ENCODE data around the gene PCNX1. TPM values are rescaled to one million over a fixed set of nuclear protein-coding genes. Genes with fewer than 3 reads are reported as not detected.

Gene PCNX1
- total RNA-seq, 1 donor from 2014 or later = 46.5 TPM

DNA sequence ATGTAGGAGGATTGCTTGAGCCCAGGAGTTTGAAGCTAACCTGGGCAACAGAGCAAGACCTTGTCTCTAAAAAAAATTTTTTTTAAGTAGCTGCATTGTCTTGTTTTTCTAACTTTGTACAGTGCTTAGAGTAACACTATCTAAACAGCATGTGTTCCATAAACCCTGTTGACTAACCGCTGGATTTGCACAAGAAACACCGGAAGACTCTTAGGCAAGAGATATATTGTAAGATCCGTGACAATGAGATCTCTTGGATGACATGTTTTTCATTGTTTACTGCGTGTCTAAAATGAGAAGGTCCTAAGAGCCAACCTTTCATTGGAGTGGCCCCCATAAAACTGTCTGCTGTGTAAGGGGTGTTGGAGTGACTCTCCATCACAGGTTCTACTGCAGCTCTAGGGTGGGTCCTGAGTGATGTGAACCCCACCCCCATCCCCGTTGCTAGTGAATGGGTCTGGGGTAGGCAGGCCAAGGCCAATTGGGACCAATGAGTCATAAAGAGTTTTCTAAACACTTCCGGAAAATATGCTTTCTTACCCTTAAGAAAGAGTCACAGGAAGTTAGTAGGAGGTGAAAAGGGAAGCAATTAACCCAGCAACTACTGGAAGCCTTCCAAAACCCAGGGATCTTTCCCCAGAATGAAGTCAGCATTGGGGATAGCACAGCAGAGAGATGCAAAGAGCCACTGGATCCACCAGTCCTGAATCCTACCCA, 24.3 kb upstream of the PCNX1 start:
- ATAC-seq (peak; percentile 78), DNase-seq (no peak)
- no peak for TF ChIP-seq CTCF (IDR thresholded peaks at IDR 0.05)
- Histone ChIP-seq H3K4me3 (no peak overlapping the region), H3K27me3 (no peaks in the 10 kb centered on the region), H3K27ac (peak overlapping the region; percentile 70), H3K4me1 (peaks cover 12% of the 10 kb centered on the region), H3K9me3 (no peaks in the 10 kb centered on the region), H3K36me3 (no peaks in the 10 kb centered on the region)
- intact Hi-C loops (cut with DNase I) = no loop called here

GRCh38 chr14:70884595-70885342, 22.5 kb upstream of the PCNX1 start:
- no peak for TF ChIP-seq CTCF (IDR thresholded peaks at IDR 0.05)
- no peak overlapping the region for H3K27ac ChIP-seq
- DNase-seq (no peak), ATAC-seq (no peak)
- no peak overlapping the region for H3K4me3 ChIP-seq
- H3K36me3 ChIP-seq = no peaks in the 10 kb centered on the region
- H3K9me3 ChIP-seq = no peaks in the 10 kb centered on the region
- H3K4me1 ChIP-seq = peaks cover 22% of the 10 kb centered on the region
- intact Hi-C loops (cut with DNase I) = no loop called here
- H3K27me3 ChIP-seq = no peaks in the 10 kb centered on the region

GRCh38 chr14:70885343-70886022, 21.8 kb upstream of the PCNX1 start:
- peaks cover 22% of the 10 kb centered on the region for H3K4me1 ChIP-seq
- no peak for TF ChIP-seq CTCF (IDR thresholded peaks at IDR 0.05)
- H3K27me3 ChIP-seq = no peaks in the 10 kb centered on the region
- H3K27ac ChIP-seq = no peak overlapping the region
- intact Hi-C loops (cut with DNase I) = no loop called here
- no peaks in the 10 kb centered on the region for H3K36me3 ChIP-seq
- DNase-seq (no peak), ATAC-seq (no peak)
- no peak overlapping the region for H3K4me3 ChIP-seq
- H3K9me3 ChIP-seq = no peaks in the 10 kb centered on the region

DNA sequence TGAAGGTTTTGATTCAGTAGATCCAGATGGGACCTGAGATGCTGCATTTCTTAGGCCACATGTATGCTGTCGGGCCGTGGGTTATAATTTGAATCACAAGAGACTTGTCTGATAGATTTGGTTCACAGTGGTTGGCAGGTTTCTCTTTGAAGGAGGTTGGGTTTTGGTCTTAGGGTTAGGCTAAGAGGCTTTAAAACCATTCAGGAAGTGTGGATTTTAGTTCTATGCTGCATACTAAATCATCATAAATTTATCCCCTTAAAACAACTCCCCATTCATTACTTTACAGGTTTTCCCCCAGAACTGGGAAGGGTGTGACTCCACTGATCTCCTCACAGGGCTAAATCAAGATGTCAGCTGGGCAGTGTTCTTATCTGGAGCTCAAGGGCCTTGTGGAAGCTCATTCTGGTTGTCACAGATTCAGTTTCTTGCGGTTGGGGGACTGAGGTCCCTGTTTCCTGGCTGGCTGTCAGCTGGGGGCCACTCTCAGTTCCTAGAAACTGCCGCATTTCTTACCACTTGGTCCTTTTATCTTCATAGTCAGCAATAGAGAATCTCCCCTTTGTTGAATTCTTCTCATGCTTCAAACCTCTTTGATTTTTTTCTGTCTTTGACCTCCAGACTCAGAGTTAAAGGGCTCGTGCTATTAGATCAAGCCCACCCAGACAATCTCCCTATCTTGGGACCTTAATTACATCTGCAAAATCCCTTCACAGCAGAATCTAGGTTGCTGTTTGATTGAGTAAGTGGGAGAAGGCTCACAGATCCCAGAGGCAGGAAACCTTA, 20.6 kb upstream of the PCNX1 start:
- Histone ChIP-seq H3K9me3 (no peaks in the 10 kb centered on the region), H3K27me3 (no peaks in the 10 kb centered on the region), H3K27ac (peak overlapping the region; percentile 59), H3K4me1 (peaks cover 22% of the 10 kb centered on the region), H3K36me3 (no peaks in the 10 kb centered on the region), H3K4me3 (no peak overlapping the region)
- ATAC-seq = peak; percentile 30
- DNase-seq = no peak
- intact Hi-C loops (cut with DNase I) = no loop called here
- no peak for TF ChIP-seq CTCF (IDR thresholded peaks at IDR 0.05)

DNA sequence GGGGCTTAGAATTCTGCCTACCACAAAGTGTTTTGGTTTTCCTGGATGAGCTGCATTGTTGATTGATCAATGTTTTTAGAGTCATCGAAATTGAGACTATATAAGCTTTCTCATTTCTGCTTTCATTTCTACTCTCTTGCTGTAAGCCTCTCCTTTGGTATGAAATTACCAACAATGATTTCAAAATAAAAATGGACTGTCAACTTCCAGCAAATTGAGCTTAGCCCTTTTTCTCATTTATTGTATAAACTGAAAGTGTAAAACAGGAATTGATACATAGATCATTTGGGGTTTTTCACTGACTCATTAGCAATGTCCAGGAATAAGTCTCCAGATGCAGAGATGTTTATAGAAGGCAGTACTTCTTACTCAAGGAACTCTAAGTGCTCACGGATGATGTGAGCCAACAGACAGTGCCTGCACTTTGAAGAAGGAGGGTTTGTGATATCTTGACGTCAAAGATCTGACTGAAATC, 20.0 kb upstream of the PCNX1 start:
- ATAC-seq (peak; percentile 49), DNase-seq (no peak)
- intact Hi-C loops (cut with DNase I) = no loop called here
- TF ChIP-seq CTCF (IDR thresholded peaks at IDR 0.05) = no peak
- Histone ChIP-seq H3K27ac (peak overlapping the region; percentile 59), H3K4me3 (no peak overlapping the region), H3K36me3 (no peaks in the 10 kb centered on the region), H3K4me1 (peaks cover 22% of the 10 kb centered on the region), H3K9me3 (no peaks in the 10 kb centered on the region), H3K27me3 (no peaks in the 10 kb centered on the region)
